Stimulated activated CD8-positive, alpha-beta memory T cell treated with anti-CD3 and anti-CD28 coated beads, Interleukin-12 subunit alpha, Interleukin-12 subunit beta, amount 100 ng/mL, for 24 hours (primary cell): Measurements from ENCODE around the gene MYH10.

Experiments
- DNase-seq: peaks from one replicate; pipeline ENCODE4 v3.0.0-alpha.2; 2020; ENCODE audit errors: extremely low read depth

MYH10 gene

GRCh38 chr17:8609910-8610309 lies 20.6 kb downstream of the MYH10 start:
- no peak for DNase-seq

- no peak for DNase-seq
Observed at GRCh38 chr17:8608001-8608400, 22.5 kb downstream of the MYH10 start.

GRCh38 chr17:8606401-8606800 lies 24.1 kb downstream of the MYH10 start:
- no peak for DNase-seq

GRCh38 chr17:8602679-8603078 lies 27.8 kb downstream of the MYH10 start:
- DNase-seq: no peak

- DNase-seq: no peak
Observed at GRCh38 chr17:8599351-8600011, 31.0 kb downstream of the MYH10 start.

GRCh38 chr17:8598913-8599312 lies 31.6 kb downstream of the MYH10 start:
- no peak for DNase-seq

GRCh38 chr17:8593830-8594229 lies 36.7 kb downstream of the MYH10 start:
- DNase-seq: no peak

DNA sequence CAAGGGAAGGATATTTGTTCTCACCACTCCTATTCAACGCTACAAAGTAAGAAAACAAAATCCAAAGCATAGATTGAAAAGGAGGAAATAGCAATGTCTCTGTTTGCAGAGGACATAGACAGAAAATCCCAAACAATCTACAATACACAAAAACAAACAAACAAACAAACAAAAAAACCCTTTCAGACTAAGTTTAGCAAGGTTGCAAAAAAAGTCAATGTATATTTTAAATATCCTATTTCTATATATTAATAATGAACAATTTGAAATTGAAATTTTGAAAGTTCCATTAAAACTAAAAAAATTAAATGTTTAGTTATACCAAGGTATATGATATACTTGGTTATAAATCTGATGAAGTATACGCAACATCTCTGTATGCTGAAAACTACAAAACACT lies 37.2 kb downstream of the MYH10 start:
- DNase-seq: no peak

- DNase-seq: no peak
Observed at GRCh38 chr17:8588877-8589554, 41.5 kb downstream of the MYH10 start.

DNA sequence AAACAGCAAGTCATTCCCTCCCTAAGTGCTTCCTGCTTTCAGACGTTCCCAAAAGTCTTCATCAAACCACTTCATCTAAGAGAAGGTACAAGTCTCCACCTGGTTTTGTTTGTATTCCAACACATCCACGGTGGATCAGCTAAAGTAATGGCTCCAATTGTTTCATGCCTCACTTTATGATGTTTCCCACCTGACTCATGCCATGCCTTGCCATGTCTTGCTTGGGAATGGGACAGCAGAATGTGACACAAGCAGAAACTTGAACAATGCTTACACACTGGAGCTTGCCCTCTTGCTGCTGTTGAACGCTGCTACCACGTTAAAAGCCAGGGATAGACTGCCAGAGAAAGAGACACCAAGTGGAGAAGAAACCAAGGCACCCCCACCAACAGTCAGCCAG lies 43.8 kb downstream of the MYH10 start:
- DNase-seq: no peak

GRCh38 chr17:8585911-8586310 lies 44.6 kb downstream of the MYH10 start:
- DNase-seq: no peak

GRCh38 chr17:8583954-8584353 lies 46.6 kb downstream of the MYH10 start:
- no peak for DNase-seq

- DNase-seq: no peak
Observed at GRCh38 chr17:8580952-8581658, 49.4 kb downstream of the MYH10 start.

GRCh38 chr17:8577868-8578267 lies 52.7 kb downstream of the MYH10 start:
- no peak for DNase-seq

- DNase-seq: no peak
Observed at GRCh38 chr17:8576559-8577294, 53.8 kb downstream of the MYH10 start.

- DNase-seq: no peak
Observed at GRCh38 chr17:8574687-8575086, 55.8 kb downstream of the MYH10 start.

- DNase-seq: no peak
Observed at GRCh38 chr17:8572764-8573163, 57.8 kb downstream of the MYH10 start.

- no peak for DNase-seq
Observed at GRCh38 chr17:8563981-8564602, 66.4 kb downstream of the MYH10 start.

- DNase-seq: no peak
Observed at GRCh38 chr17:8563024-8563776, 67.3 kb downstream of the MYH10 start.

- no peak for DNase-seq
Observed at GRCh38 chr17:8558144-8558543, 72.4 kb downstream of the MYH10 start.

DNA sequence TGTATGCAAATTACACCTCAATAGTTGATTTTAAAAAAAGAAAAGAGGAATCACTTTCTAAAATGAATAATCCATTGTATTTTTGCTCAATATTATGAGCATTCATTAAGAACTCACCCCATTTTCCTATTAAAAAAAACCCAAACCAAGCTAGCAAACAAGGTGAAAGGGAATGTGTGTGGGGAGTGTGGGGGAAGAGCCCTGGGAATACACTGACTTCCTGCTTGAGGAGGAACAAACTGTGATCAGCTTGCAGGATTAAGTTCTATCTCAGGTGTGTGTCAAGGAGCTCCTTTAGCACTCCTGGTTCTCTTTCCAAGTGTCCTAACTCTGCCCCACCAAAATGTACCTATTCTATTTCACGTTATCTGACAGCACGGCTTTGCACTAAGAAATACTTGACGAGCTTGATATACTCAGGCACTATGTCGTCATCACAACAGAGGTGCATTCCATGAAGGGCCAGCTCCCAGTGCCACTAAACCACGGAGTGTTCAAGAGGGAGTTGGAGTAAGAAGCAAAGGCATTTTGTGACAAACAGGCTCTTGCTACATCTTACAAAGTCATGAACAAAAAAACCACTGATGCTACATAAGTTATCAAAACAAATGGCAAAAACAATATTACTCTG lies 73.2 kb downstream of the MYH10 start:
- DNase-seq: no peak
